ENCODE results near the gene AQP7. TPM values are rescaled to one million over a fixed set of nuclear protein-coding genes. Genes with fewer than 3 reads are reported as not detected.

Gene AQP7
- total RNA-seq, 2 experiments from 2014 or later, result 2.2 TPM; not detected in 1

- no peaks in the 10 kb centered on the region for H3K9me3 ChIP-seq (ENCODE audit: low read length)
- H4K20me1 ChIP-seq (ENCODE audit: insufficient read depth, low read length), result no peaks in the 10 kb centered on the region
- peak overlapping the region; percentile 85; the same call in 1 of the 2 replicates for H2AFZ ChIP-seq (ENCODE audit: low read length)
- intact Hi-C loops (cut with micrococcal nuclease; ENCODE audit: unreplicated experiment), result loop anchor here (1.0 to 5.0 kb wide), 3 partner anchors 38 to 128 kb away; no protein-coding TSS in a partner anchor
- no peak for DNase-seq (ENCODE audit: low spot score)
- CTCF ChIA-PET (ENCODE audit: unreplicated experiment), result interaction anchor here (1.6 to 2.4 kb wide), 2 partner anchors 38 to 59 kb away, joined by 4 to 17 read pairs; partner anchors contain the start of gene NOL6
- no TSS peak for BruUV-seq (replicated peaks)
- no peak overlapping the region for H3K4me3 ChIP-seq (ENCODE audit: low read depth, low read length, poor library complexity, severe bottlenecking)
- H3K4me1 ChIP-seq (ENCODE audit: insufficient read depth, low read length, poor library complexity, severe bottlenecking), result peaks cover 14% of the 10 kb centered on the region
- 0 out of 2 replicates have a peak overlapping the region, but pooled peaks have one; percentile 42 for H3K4me2 ChIP-seq (ENCODE audit: low read length)
- H3K36me3 ChIP-seq (ENCODE audit: insufficient read depth, low read length), result no peaks in the 10 kb centered on the region
- POLR2A ChIA-PET, result interaction anchor here (0.9 to 1.5 kb wide), 4 partner anchors 27 to 89 kb away, joined by 3 to 5 read pairs (median 3); partner anchors contain the start of gene NOL6
- TF ChIP-seq EZH2phosphoT487 (IDR thresholded peaks at IDR 0.05; ENCODE audit: borderline replicate concordance, low read depth, low read length), result no peak
- TF ChIP-seq, protein P1, sequence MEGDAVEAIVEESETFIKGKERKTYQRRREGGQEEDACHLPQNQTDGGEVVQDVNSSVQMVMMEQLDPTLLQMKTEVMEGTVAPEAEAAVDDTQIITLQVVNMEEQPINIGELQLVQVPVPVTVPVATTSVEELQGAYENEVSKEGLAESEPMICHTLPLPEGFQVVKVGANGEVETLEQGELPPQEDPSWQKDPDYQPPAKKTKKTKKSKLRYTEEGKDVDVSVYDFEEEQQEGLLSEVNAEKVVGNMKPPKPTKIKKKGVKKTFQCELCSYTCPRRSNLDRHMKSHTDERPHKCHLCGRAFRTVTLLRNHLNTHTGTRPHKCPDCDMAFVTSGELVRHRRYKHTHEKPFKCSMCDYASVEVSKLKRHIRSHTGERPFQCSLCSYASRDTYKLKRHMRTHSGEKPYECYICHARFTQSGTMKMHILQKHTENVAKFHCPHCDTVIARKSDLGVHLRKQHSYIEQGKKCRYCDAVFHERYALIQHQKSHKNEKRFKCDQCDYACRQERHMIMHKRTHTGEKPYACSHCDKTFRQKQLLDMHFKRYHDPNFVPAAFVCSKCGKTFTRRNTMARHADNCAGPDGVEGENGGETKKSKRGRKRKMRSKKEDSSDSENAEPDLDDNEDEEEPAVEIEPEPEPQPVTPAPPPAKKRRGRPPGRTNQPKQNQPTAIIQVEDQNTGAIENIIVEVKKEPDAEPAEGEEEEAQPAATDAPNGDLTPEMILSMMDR (conservative IDR thresholded peaks at IDR 0.05; ENCODE audit: low read length), result no peak
- H3K79me2 ChIP-seq (ENCODE audit: insufficient read depth, low read depth, low read length), result no peaks in the 10 kb centered on the region
- H3K9me2 ChIP-seq (ENCODE audit: insufficient read depth, low read length), result no peaks in the 10 kb centered on the region
- no peak overlapping the region for H3K27ac ChIP-seq (ENCODE audit: low read depth, low read length, poor library complexity, severe bottlenecking)
These were observed 12.6 kb upstream of the AQP7 start for GRCh38 chr9:33414889-33415500.

GRCh38 chr9:33414268-33414667, 11.9 kb upstream of the AQP7 start:
- TF ChIP-seq, protein P1 (conservative IDR thresholded peaks at IDR 0.05; ENCODE audit: low read length), result no peak
- no peak for TF ChIP-seq EZH2phosphoT487 (IDR thresholded peaks at IDR 0.05; ENCODE audit: borderline replicate concordance, low read depth, low read length)
- H4K20me1 ChIP-seq (ENCODE audit: insufficient read depth, low read length), result no peaks in the 10 kb centered on the region
- POLR2A ChIA-PET, result interaction anchor here (0.6 to 0.9 kb wide), 2 partner anchors 8 to 61 kb away, joined by 3 read pairs; no protein-coding TSS in a partner anchor
- H3K4me1 ChIP-seq (ENCODE audit: insufficient read depth, low read length, poor library complexity, severe bottlenecking), result peaks cover 14% of the 10 kb centered on the region
- BruUV-seq (replicated peaks), result no TSS peak
- no peaks in the 10 kb centered on the region for H3K36me3 ChIP-seq (ENCODE audit: insufficient read depth, low read length)
- DNase-seq (ENCODE audit: low spot score), result no peak
- H3K27ac ChIP-seq (ENCODE audit: low read depth, low read length, poor library complexity, severe bottlenecking), result no peak overlapping the region
- peak overlapping the region; percentile 16; the same call in 1 of the 2 replicates for H2AFZ ChIP-seq (ENCODE audit: low read length)
- no peaks in the 10 kb centered on the region for H3K79me2 ChIP-seq (ENCODE audit: insufficient read depth, low read depth, low read length)
- no peaks in the 10 kb centered on the region for H3K9me2 ChIP-seq (ENCODE audit: insufficient read depth, low read length)
- H3K4me2 ChIP-seq (ENCODE audit: low read length), result no peak overlapping the region
- H3K4me3 ChIP-seq (ENCODE audit: low read depth, low read length, poor library complexity, severe bottlenecking), result no peak overlapping the region
- CTCF ChIA-PET (ENCODE audit: unreplicated experiment), result interaction anchor here (2.4 kb wide), 1 partner anchor 39 kb away, joined by 17 read pairs; no protein-coding TSS in a partner anchor
- intact Hi-C loops (cut with micrococcal nuclease; ENCODE audit: unreplicated experiment), result loop anchor here (2.0 kb wide), 1 partner anchor 39 kb away; no protein-coding TSS in a partner anchor
- no peaks in the 10 kb centered on the region for H3K9me3 ChIP-seq (ENCODE audit: low read length)

GRCh38 chr9:33408087-33408486, 5.7 kb upstream of the AQP7 start:
- no TSS peak for BruUV-seq (replicated peaks)
- no peak overlapping the region for H3K4me2 ChIP-seq (ENCODE audit: low read length)
- H2AFZ ChIP-seq (ENCODE audit: low read length), result no peak overlapping the region
- H3K4me1 ChIP-seq (ENCODE audit: insufficient read depth, low read length, poor library complexity, severe bottlenecking), result no peaks in the 10 kb centered on the region
- no peak overlapping the region for H3K4me3 ChIP-seq (ENCODE audit: low read depth, low read length, poor library complexity, severe bottlenecking)
- no peak for DNase-seq (ENCODE audit: low spot score)
- no peaks in the 10 kb centered on the region for H3K79me2 ChIP-seq (ENCODE audit: insufficient read depth, low read depth, low read length)
- TF ChIP-seq EZH2phosphoT487 (IDR thresholded peaks at IDR 0.05; ENCODE audit: borderline replicate concordance, low read depth, low read length), result no peak
- TF ChIP-seq, protein P1 (conservative IDR thresholded peaks at IDR 0.05; ENCODE audit: low read length), result no peak
- H3K27ac ChIP-seq (ENCODE audit: low read depth, low read length, poor library complexity, severe bottlenecking), result no peak overlapping the region
- ChIA-PET CTCF (ENCODE audit: unreplicated experiment) (interaction anchor here (0.9 kb wide), 1 partner anchor 39 kb away, joined by 8 read pairs; the partner anchor contains the start of gene AQP3), POLR2A (interaction anchor here (0.6 to 1.1 kb wide), 2 partner anchors 40 to 948 kb away, joined by 3 read pairs; partner anchors contain the start of gene AQP3)
- H3K9me3 ChIP-seq (ENCODE audit: low read length), result no peaks in the 10 kb centered on the region
- H3K36me3 ChIP-seq (ENCODE audit: insufficient read depth, low read length), result no peaks in the 10 kb centered on the region
- H3K9me2 ChIP-seq (ENCODE audit: insufficient read depth, low read length), result no peaks in the 10 kb centered on the region
- H4K20me1 ChIP-seq (ENCODE audit: insufficient read depth, low read length), result no peaks in the 10 kb centered on the region
- intact Hi-C loops (cut with micrococcal nuclease; ENCODE audit: unreplicated experiment), result no loop called here
